ENCODE results near the gene MTUS2. TPM values are rescaled to one million over a fixed set of nuclear protein-coding genes. Genes with fewer than 3 reads are reported as not detected.

MTUS2 gene
- total RNA-seq, 1 donor from 2014 or later: 4.1 TPM

DNA sequence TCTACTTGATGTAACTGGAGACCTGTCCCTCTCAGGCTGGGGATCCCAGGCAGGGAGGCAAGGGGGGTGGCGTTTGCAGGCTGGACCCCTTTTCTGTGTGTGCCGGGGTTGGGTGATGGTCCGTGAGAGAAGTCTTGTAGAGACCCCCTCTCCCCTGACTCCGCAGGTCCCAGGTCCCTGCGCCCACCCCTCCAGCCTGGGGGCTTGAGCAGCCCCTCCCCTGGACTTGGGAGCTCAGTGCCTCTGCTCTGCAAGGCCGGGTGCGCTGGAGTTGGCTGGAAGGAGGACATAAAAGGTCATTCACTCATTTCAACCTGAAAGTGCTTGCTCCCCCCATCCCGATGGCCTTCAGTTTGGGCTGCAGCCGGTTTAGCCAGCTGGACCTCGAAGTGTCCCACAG is 685.8 kb downstream of the MTUS2 start:
- H3K27me3 Mint-ChIP-seq: peaks cover 11% of the 10 kb centered on the region
- peaks cover 5% of the 10 kb centered on the region for H3K36me3 Mint-ChIP-seq
- H3K9me3 Mint-ChIP-seq: no peaks in the 10 kb centered on the region
- peaks cover 25% of the 10 kb centered on the region for H3K4me1 Mint-ChIP-seq (ENCODE audit: unreplicated experiment)
- no peak overlapping the region for H3K27ac Mint-ChIP-seq
- TF ChIP-seq, protein P1, sequence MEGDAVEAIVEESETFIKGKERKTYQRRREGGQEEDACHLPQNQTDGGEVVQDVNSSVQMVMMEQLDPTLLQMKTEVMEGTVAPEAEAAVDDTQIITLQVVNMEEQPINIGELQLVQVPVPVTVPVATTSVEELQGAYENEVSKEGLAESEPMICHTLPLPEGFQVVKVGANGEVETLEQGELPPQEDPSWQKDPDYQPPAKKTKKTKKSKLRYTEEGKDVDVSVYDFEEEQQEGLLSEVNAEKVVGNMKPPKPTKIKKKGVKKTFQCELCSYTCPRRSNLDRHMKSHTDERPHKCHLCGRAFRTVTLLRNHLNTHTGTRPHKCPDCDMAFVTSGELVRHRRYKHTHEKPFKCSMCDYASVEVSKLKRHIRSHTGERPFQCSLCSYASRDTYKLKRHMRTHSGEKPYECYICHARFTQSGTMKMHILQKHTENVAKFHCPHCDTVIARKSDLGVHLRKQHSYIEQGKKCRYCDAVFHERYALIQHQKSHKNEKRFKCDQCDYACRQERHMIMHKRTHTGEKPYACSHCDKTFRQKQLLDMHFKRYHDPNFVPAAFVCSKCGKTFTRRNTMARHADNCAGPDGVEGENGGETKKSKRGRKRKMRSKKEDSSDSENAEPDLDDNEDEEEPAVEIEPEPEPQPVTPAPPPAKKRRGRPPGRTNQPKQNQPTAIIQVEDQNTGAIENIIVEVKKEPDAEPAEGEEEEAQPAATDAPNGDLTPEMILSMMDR (conservative IDR thresholded peaks at IDR 0.05): no peak
- no peak for DNase-seq (ENCODE audit: extremely low spot score, unreplicated experiment)
- no peak overlapping the region for H3K4me3 Mint-ChIP-seq

DNA sequence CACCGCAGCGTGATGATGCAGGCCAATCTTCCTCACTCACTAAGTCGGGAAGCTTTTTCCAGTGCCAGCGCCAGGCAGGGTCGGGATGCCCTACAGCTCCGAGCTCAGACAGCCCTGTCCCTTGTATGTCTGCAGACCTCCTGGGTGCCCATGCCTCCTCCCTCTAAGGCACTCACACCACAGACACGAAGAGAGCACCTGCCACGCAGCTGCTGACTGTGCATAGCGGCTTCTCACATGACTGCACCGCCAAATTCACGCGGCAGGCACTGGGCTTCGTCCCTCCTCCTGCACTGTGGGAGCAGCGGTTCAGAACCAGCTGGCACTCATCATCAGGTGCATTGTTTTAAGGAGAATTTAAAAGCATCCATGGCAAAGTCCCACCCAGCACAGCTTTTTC is 687.2 kb downstream of the MTUS2 start:
- H3K27me3 Mint-ChIP-seq: peaks cover 11% of the 10 kb centered on the region
- H3K4me1 Mint-ChIP-seq (ENCODE audit: unreplicated experiment): peaks cover 37% of the 10 kb centered on the region
- H3K4me3 Mint-ChIP-seq: no peak overlapping the region
- no peaks in the 10 kb centered on the region for H3K9me3 Mint-ChIP-seq
- no peak for DNase-seq (ENCODE audit: extremely low spot score, unreplicated experiment)
- TF ChIP-seq, protein P1 (conservative IDR thresholded peaks at IDR 0.05): no peak
- peak overlapping the region; percentile 31 for H3K27ac Mint-ChIP-seq
- H3K36me3 Mint-ChIP-seq: peaks cover 3% of the 10 kb centered on the region

DNA sequence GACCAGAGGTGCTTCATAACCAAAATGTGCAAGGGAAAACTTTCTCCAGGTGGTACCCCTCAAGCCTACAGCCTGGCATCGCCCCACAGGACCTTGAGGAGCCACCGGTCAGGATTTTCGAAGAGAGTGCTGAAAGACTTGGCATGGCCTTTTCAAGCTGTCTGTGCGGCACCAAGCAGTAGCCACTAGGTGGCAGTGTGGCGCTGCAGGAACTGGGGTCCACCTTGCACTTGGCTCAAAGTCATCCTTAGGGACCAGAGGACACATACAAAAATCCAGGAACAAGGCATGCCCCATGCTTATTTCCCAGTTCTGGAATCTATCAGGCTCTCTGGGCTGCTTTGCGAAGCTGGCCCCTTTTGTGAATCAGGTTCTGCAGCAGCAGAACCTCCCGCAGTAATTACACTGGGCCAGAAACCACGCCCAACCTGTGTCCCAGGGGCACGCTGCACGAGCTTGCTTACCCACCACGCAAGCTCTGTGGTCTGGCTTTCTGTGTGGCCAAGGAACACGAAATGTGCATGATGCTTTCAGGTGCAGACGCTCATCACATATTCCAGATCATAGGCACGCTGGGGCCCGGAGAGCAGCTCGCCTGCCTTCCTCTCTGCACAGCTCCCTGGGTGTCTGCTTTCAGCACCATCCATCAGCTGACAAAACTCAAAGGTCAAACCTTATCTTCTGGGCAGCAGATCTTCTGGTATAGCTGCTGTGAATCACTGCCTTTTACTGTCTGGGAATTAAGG is 688.2 kb downstream of the MTUS2 start:
- Mint-ChIP-seq H3K4me1 (ENCODE audit: unreplicated experiment) (peaks cover 37% of the 10 kb centered on the region), H3K27me3 (peaks cover 4% of the 10 kb centered on the region), H3K36me3 (peaks cover 6% of the 10 kb centered on the region), H3K4me3 (peak overlapping the region; percentile 39), H3K27ac (peak overlapping the region; percentile 32), H3K9me3 (no peaks in the 10 kb centered on the region)
- TF ChIP-seq, protein P1 (conservative IDR thresholded peaks at IDR 0.05): peak; percentile 99
- peak; percentile 91 for DNase-seq (ENCODE audit: extremely low spot score, unreplicated experiment)

DNA sequence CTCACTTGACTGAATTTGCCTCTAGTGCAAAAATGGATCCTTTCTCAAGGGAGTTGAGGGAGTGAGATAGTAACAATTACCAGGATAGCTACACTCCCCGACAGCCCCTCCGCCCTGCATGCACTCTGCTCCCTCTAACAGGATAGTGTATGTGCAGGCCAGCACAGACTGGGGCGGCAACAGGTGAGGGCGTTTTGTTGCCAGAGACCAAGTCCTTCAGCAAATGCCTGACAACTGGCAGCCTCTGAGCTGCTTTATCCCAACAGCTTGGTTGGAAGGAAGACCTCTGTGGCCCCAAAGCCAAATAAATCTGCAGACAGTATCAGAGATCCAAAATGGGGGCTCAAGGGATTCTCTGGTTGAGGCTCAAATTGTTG is 688.7 kb downstream of the MTUS2 start:
- H3K36me3 Mint-ChIP-seq: peaks cover 11% of the 10 kb centered on the region

DNA sequence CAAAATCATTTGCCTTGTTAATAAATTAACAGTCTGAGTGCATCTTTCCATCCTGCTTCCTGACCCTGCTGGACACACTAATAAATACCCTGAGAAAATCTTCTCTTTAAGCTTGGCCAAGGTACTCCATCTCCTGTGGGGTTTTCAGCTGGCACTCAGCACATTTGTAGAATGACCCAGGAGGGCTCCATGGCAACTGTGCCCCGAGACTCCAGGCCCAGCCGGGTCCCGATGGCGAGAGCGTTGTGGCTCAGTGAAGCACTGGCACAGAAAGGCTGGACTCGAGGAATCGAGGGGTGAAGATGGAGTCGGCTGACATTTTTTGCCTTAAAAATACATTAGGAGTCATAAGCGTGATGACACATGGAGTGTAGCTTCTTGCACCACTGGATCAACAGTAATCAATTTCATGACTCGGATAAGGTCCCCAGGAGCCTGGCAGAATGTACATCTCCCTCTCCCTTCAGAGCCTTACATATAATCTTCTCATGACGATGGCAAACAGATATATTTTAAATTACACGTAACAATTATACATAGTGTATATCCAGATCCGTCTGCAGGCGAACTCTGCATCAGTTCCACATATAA is 690.0 kb downstream of the MTUS2 start:
- H3K27me3 Mint-ChIP-seq: no peaks in the 10 kb centered on the region
- no peaks in the 10 kb centered on the region for H3K9me3 Mint-ChIP-seq
- no peak overlapping the region for H3K4me3 Mint-ChIP-seq
- no peak for DNase-seq (ENCODE audit: extremely low spot score, unreplicated experiment)
- no peak overlapping the region for H3K27ac Mint-ChIP-seq
- H3K4me1 Mint-ChIP-seq (ENCODE audit: unreplicated experiment): peaks cover 37% of the 10 kb centered on the region
- peaks cover 13% of the 10 kb centered on the region for H3K36me3 Mint-ChIP-seq
- TF ChIP-seq, protein P1 (conservative IDR thresholded peaks at IDR 0.05): no peak

More for the DNA sequence above, 688.7 kb downstream of the MTUS2 start:
- DNase-seq (ENCODE audit: extremely low spot score, unreplicated experiment): no peak
- peaks cover 37% of the 10 kb centered on the region for H3K4me1 Mint-ChIP-seq (ENCODE audit: unreplicated experiment)
- no peak overlapping the region for H3K4me3 Mint-ChIP-seq
- H3K27ac Mint-ChIP-seq: peak overlapping the region; percentile 32
- no peaks in the 10 kb centered on the region for H3K27me3 Mint-ChIP-seq
- H3K9me3 Mint-ChIP-seq: no peaks in the 10 kb centered on the region
- TF ChIP-seq, protein P1 (conservative IDR thresholded peaks at IDR 0.05): no peak
